ENCODE measurements around the gene CWC15. TPM values are rescaled to one million over a fixed set of nuclear protein-coding genes. Genes with fewer than 3 reads are reported as not detected.
"Not testable (repeated sequence)": the region's sequence is repeated elsewhere in the genome, so short reads cannot be mapped to it uniquely, and the experiment has no call there.

Gene CWC15
- total RNA-seq, 1 donor from 2014 or later, result 41.1 TPM

DNA sequence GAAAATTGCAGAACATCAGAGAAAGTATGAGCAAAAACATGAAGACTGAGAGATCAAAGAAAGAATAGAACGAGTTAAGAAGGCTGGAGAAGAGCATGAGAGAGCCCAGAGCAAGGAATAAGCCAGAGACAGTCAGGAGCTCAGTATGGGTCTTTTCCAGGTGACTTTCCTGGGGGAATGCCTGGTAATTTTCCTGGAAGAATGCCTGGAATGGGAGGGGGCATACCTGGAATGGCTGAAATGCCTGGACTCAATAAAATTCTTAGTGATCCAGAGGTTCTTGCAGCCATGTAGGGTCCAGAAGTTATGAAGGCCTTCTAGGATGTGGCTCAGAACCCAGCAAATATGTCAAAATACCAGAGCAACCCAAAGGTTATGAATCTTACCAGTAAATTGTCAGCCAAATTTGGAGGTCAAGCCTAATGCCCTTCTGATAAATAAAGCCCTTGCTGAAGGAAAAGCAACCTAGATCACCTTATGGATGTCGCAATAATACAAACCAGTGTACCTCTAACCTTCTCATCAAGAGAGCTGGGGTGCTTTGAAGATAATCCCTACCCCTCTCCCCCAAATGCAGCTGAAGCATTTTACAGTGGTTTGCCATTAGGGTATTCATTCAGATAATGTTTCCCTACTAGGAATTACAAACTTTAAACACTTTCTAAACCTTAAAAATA lies 59.5 kb downstream of the CWC15 start:
- DNase-seq (ENCODE audit: low spot score), result not testable (repeated sequence)

DNA sequence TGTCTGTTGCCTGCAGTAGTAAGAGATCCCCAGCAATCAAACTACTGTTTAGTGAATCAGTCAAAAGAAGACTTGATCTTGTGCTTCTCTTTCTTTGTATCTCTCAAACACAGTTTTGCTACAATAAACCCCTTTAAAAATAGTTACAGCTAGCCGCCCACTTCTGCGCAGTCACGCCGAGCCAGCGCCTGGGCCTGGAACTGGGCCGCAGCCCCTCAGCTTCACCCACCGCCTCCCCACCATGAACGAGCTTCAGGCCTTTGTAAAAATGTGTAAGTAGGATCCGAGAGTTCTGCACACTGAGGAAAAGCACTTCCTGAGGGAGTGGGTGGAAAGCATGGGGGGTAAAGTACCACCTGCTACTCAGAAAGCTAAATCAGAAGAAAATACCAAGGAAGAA lies 60.5 kb downstream of the CWC15 start:
- DNase-seq (ENCODE audit: low spot score), result no peak

Other genes with a start within 250 kb of the CWC15 start
- gene AMOTL1, start 205.2 kb downstream of the CWC15 start, total RNA-seq, result 54.3 TPM
- gene KDM4D, start 153 bp upstream of the CWC15 start, total RNA-seq, result 0.66 TPM
- not detected for gene KDM4E, start 51.7 kb upstream of the CWC15 start, total RNA-seq
- not detected for gene KDM4F, start 75.9 kb upstream of the CWC15 start, total RNA-seq
- 43.6 TPM for gene SRSF8, start 93.4 kb upstream of the CWC15 start, total RNA-seq
- gene ENDOD1, start 116.3 kb upstream of the CWC15 start, total RNA-seq, result 65.6 TPM